Adrenal gland (tissue), 12 donors: Measurements from ENCODE around the gene ARHGEF16. TPM values are rescaled to one million over a fixed set of nuclear protein-coding genes. Genes with fewer than 3 reads are reported as not detected.

Source experiments
- DNase-seq, 7 donors: peaks; one replicate each; pipeline ENCODE4 v3.0.0-alpha.2; 2019 to 2020
- H3K27ac ChIP-seq, 5 donors: fragments of 200-600 bp; sonication (generic) in 4 of 5; 1 replicate in 3 of 5; 2 replicates in 2 of 5; pipeline versions ENCODE4 v1.5.1 to v1.8.0; 2016 to 2020; ENCODE audit warnings: mild to moderate bottlenecking in 1 of 5
- H3K27me3 ChIP-seq: fragments of 200-600 bp; 2 replicates; pipeline ENCODE4 v1.8.0; 2021
- H3K36me3 ChIP-seq, 2 donors: fragments of 200-600 bp; replicated peaks in 1 of 2; 1 replicate in 1 of 2; 2 replicates in 1 of 2; pipeline versions ENCODE4 v1.5.1 to v1.8.0; 2018 to 2022
- H3K4me1 ChIP-seq, 2 donors: fragments of 200-600 bp; replicated peaks in 1 of 2; 1 replicate in 1 of 2; 2 replicates in 1 of 2; pipeline versions ENCODE4 v1.5.1 to v1.8.0; 2018 to 2021
- H3K4me3 ChIP-seq, 4 donors: fragments of 200-600 bp; sonication (generic) in 3 of 4; one replicate each; pipeline ENCODE4 v1.5.1; 2016 to 2018
- H3K9me3 ChIP-seq, 3 donors: fragments of 200-600 bp; sonication (generic) in 1 of 3; replicated peaks in 1 of 3; 1 replicate in 2 of 3; 2 replicates in 1 of 3; pipeline versions ENCODE4 v1.5.1 to v1.8.0; 2016 to 2021
- POLR2A ChIP-seq, 2 donors: fragments of 450-650 bp; IDR thresholded peaks; one replicate each; pipeline ENCODE4 v1.6.1; 2017; ENCODE audit warnings: antibody characterized with exemption in 2 of 2, mild to moderate bottlenecking in 2 of 2, moderate library complexity in 1 of 2
- WGBS, 4 donors: extraction: QIAGEN DNeasy Blood & Tissue Kit in 2 of 4; methylation state at CpG; one replicate each; pipeline versions ENCODE4 v1.1.5 to v1.1.7; 2013 to 2017; 5-methylcytosine and 5-hydroxymethylcytosine counted together
- intact Hi-C, 2 donors: fragments of 100-400 bp; cut with DNase I; formaldehyde crosslinking; loops; one replicate each; pipeline versions ENCODE4 v1.14.1 to v1.15.0; 2022 to 2023
- polyA plus RNA-seq, 3 donors: library from polyadenylated mRNA; stranded (reverse); fragments of 200-250 nt in 2 of 3; fragments of 350-450 nt in 1 of 3; fragmentation: Illumina TruSeq in 1 of 3; extraction: RNeasy Lipid Tissue Mini Kit (QIAGEN cat#74804) in 1 of 3; gene quantifications; one replicate each; pipeline ENCODE4 v1.2.3, GENCODE V29; 2013 to 2014
- total RNA-seq, 9 donors: library from RNA; depleted of rRNA in 4 of 9; stranded (reverse); fragments of >200 nt in 4 of 9; fragments of 120-200 nt in 1 of 9; fragmentation: NEBNext Ultra II Directional in 1 of 9; extraction: Animal tissue kit (Norgen Biotek cat#: 25700) in 1 of 9; gene quantifications; one replicate each; pipeline versions ENCODE4 v1.1.0 to v1.2.4, GENCODE V29; 2013 to 2023
- TF ChIP-seq, protein P1 (sequence below), 6 experiments: fragments of 450-650 bp in 4 of 6; fragments of 200-600 bp in 2 of 6; sonication (generic) in 1 of 6; IDR thresholded peaks; 1 replicate in 5 of 6; 2 replicates in 1 of 6; pipeline versions ENCODE4 v1.5.1 to v1.8.0; 2016 to 2021; ENCODE audit warnings: antibody characterized with exemption in 6 of 6, mild to moderate bottlenecking in 2 of 6, moderate library complexity in 1 of 6
- donor health status: healthy with polysubstance abuse.
- donor health status: Bipolar disorder and iron deficiency.
- donor health status: DM: yes; HTN: yes; CAD: no.
- donor health status: DM: no; HTN: no; CAD: no.
- donor health status: DM: no; HTN: no; CAD: no.
- donor health status: DM: yes; HTN: yes; CAD: no.

The ARHGEF16 gene
- total and polyA plus RNA-seq, 12 donors = 0.11 to 3.1 (median 0.83) TPM

DNA sequence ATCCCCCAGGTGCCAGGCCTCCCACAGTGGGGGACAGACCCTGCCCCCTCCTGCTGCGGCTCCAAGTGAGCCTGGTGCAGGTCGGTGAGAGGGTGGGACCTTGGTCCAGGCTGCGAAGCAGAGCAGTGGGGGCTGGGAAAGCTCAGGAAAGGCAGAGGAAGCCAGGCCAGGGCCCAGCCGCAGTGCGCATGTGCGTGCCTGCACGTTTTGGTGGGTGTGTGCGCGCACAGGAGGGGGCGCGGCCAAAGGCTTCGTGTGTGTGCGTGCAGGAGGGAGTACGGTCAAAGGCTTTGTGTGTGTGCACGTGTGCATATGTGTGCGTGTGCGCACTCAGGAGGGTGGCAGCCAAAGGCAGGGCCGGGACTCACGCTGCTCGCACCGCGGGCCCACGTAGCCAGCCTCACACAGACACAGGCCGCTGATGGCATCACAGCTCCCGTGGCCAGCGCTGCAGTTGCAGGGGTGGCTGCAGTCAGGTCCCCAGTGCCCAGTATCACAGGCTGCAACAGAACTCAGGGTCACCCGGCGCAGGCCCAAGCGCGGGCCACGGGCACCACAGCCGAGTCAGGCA, 45.9 kb downstream of the ARHGEF16 start:
- TF ChIP-seq, protein P1, sequence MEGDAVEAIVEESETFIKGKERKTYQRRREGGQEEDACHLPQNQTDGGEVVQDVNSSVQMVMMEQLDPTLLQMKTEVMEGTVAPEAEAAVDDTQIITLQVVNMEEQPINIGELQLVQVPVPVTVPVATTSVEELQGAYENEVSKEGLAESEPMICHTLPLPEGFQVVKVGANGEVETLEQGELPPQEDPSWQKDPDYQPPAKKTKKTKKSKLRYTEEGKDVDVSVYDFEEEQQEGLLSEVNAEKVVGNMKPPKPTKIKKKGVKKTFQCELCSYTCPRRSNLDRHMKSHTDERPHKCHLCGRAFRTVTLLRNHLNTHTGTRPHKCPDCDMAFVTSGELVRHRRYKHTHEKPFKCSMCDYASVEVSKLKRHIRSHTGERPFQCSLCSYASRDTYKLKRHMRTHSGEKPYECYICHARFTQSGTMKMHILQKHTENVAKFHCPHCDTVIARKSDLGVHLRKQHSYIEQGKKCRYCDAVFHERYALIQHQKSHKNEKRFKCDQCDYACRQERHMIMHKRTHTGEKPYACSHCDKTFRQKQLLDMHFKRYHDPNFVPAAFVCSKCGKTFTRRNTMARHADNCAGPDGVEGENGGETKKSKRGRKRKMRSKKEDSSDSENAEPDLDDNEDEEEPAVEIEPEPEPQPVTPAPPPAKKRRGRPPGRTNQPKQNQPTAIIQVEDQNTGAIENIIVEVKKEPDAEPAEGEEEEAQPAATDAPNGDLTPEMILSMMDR (IDR thresholded peaks at IDR 0.05) = no peak
- TF ChIP-seq POLR2A (IDR thresholded peaks at IDR 0.05) = no peak
- Histone ChIP-seq H3K9me3 (no peaks in the 10 kb centered on the region), H3K4me1 (no peaks in the 10 kb centered on the region), H3K27ac (no peak overlapping the region), H3K36me3 (no peaks in the 10 kb centered on the region), H3K4me3 (no peak overlapping the region), H3K27me3 (no peaks in the 10 kb centered on the region)
- whole genome bisulfite sequencing, 4 donors = 78 to 90% (median 86%) methylated on average over 14 to 32 of the region's 32 CpGs
- intact Hi-C loops = no loop called here
- DNase-seq = no peak

DNA sequence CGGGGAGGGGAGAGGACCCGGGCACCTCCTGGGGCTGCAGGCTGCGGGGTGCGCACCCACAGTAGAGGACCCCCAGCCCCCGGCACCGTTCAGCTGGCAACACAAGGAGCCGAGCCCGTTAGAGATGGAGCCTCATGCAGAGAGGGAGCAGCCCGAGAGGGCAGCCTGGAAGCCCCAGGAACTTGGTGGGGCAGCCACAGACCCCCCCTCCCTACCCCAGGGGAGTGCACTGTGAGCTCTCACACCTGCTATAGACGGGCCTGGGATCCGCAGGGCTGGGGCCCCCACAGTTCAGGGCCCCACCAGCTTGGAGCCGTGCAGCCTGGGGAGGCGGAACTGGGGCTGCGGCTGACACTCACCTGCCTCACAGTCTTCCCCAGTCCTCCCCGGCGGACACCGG, 47.0 kb downstream of the ARHGEF16 start:
- TF ChIP-seq, protein P1 (IDR thresholded peaks at IDR 0.05) = no peak
- TF ChIP-seq POLR2A (IDR thresholded peaks at IDR 0.05) = no peak
- no peak for DNase-seq
- no peak overlapping the region for H3K27ac ChIP-seq
- no peaks in the 10 kb centered on the region for H3K9me3 ChIP-seq
- 65 to 100% (median 74%) methylated on average over 1 to 17 of the region's 17 CpGs for WGBS, 4 donors
- no peaks in the 10 kb centered on the region for H3K27me3 ChIP-seq
- H3K4me1 ChIP-seq = no peaks in the 10 kb centered on the region
- no peaks in the 10 kb centered on the region for H3K36me3 ChIP-seq
- H3K4me3 ChIP-seq = no peak overlapping the region
- intact Hi-C loops = no loop called here

DNA sequence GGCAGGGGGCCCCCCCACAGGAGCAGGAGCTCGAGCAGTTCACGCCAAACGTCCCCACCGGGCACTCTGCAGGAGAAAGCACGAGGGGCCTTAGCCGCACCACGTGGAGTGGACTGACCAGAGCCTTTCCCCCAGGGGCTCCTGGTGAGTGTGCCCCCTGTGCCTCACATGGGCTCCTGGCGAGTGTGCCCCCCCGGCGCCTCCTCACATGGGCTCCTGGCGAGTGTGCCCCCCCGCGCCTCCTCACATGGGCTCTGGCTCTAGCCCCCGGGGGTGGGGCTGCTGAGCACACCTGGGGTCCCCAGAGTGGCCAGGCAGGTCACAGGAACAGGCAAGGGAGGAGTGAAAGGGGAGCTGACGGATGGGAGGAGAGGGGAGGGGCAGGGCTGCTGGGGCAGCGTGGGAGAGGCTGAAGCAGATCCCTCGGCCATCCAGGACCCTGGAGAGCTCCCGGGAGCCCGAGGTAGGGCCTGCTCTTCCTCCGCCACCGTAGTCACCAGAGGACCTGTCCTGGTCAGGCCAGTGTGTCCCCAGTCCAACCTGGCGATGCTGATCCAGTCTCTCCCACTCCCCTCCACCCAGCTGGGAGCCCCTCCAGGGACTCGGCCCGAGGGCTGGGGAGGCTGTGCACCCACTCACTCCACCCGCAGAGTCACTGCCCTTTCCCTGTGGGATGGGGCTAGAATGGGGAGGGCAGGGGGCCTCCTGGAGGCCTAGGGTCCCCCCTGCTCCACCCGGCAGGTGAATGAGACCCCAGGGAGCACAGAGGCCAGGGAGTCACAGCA, 47.6 kb downstream of the ARHGEF16 start:
- no peaks in the 10 kb centered on the region for H3K4me1 ChIP-seq
- H3K27ac ChIP-seq = no peak overlapping the region
- no peak for TF ChIP-seq POLR2A (IDR thresholded peaks at IDR 0.05)
- TF ChIP-seq, protein P1 (IDR thresholded peaks at IDR 0.05) = no peak
- intact Hi-C loops = no loop called here
- WGBS, 4 donors = 46 to 67% (median 61%) methylated on average over 5 to 26 of the region's 26 CpGs
- H3K9me3 ChIP-seq = no peaks in the 10 kb centered on the region
- H3K4me3 ChIP-seq = no peak overlapping the region
- DNase-seq = peak; percentile 32 to 76 (median 48)
- H3K36me3 ChIP-seq = no peaks in the 10 kb centered on the region
- H3K27me3 ChIP-seq = no peaks in the 10 kb centered on the region

DNA sequence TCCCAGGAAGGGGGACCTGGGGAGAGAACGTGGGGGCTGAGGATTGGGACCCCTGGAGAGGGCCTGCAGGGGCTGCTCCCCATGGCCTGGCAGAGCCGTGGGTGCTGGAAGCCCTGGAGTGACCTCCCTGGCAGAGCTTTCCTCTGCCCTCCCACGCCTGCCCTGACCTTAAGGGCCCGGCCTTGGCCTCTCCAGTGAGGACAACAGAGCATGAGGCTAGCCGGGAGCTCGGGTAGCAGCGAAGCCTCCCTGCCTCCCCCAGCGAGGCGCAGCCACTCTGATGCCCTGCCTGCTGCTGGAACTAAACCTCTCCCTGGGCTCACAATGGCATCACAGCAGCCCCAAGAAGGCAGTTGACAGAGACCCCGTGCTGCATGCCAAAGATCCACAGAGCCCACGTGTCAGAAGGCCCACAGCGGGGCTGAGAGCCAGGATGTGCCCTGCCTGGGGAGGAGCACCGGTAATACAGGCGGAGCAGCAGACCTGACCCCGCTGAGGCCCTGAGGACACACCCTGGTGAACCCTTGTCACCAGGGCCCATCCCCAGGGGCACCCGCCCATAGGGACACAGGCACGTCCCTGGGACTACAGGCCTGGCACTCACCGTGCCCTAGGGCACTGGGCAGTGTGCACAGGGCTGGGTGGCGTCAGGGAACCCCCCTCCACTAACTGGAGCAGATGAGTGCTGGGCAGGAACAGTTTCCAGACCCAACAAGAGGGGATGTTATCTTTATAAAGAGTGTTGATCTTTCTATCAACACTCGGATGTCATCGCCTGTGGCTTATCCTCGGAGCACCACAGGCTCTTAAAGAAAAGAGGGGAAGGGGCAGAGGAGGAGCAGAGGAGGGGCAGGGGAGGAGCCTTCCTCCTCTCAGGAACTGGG, 48.4 kb downstream of the ARHGEF16 start:
- Histone ChIP-seq H3K9me3 (no peaks in the 10 kb centered on the region), H3K27ac (no peak overlapping the region), H3K4me1 (no peaks in the 10 kb centered on the region), H3K27me3 (no peaks in the 10 kb centered on the region), H3K4me3 (no peak overlapping the region), H3K36me3 (no peaks in the 10 kb centered on the region)
- no peak for DNase-seq
- TF ChIP-seq, protein P1 (IDR thresholded peaks at IDR 0.05) = no peak
- no peak for TF ChIP-seq POLR2A (IDR thresholded peaks at IDR 0.05)
- intact Hi-C loops = no loop called here
- WGBS, 4 donors = 70 to 87% (median 81%) methylated on average over 4 to 22 of the region's 22 CpGs
